ENCODE results near the gene TPCN2.

The TPCN2 gene

GRCh38 chr11:69071956-69072355, 23.2 kb downstream of the TPCN2 start:
- H2AFZ ChIP-seq (ENCODE audit: low read depth, low read length, severe bottlenecking), result no peak overlapping the region
- no peaks in the 10 kb centered on the region for H4K20me1 ChIP-seq (ENCODE audit: low read depth, low read length)

GRCh38 chr11:69073469-69073868, 24.7 kb downstream of the TPCN2 start:
- H3K9me2 ChIP-seq (replicated peaks; ENCODE audit: insufficient read depth, low read length), result no peaks in the 10 kb centered on the region
- H3K27me3 ChIP-seq (ENCODE audit: low read length), result no peaks in the 10 kb centered on the region
- TF ChIP-seq CTCF (IDR thresholded peaks at IDR 0.05; ENCODE audit: insufficient read depth, low read length, poor library complexity, severe bottlenecking), result no peak
- TF ChIP-seq EZH2phosphoT487 (conservative IDR thresholded peaks at IDR 0.05; ENCODE audit: low read length), result no peak
- H3K4me2 ChIP-seq (ENCODE audit: low read depth, low read length, poor library complexity, severe bottlenecking), result no peak overlapping the region
- H3K4me3 ChIP-seq (ENCODE audit: insufficient read depth, low read length, poor library complexity, severe bottlenecking), result no peak overlapping the region
- H2AFZ ChIP-seq (ENCODE audit: low read depth, low read length, severe bottlenecking), result no peak overlapping the region
- no peaks in the 10 kb centered on the region for H4K20me1 ChIP-seq (ENCODE audit: low read depth, low read length)
- H3K27ac ChIP-seq (ENCODE audit: low read depth, low read length), result no peak overlapping the region
- H3F3A ChIP-seq (ENCODE audit: insufficient read depth), result no peaks in the 10 kb centered on the region
- H3K79me2 ChIP-seq (ENCODE audit: insufficient read depth, low read length), result no peaks in the 10 kb centered on the region
- no peak overlapping the region for H3K9ac ChIP-seq (ENCODE audit: low read length)
- no peaks in the 10 kb centered on the region for H3K36me3 ChIP-seq (ENCODE audit: low read length)
- H3K9me3 ChIP-seq (ENCODE audit: insufficient read depth, low read length), result no peaks in the 10 kb centered on the region

More at GRCh38 chr11:69071956-69072355, 23.2 kb downstream of the TPCN2 start:
- Histone ChIP-seq H3K4me3 (ENCODE audit: insufficient read depth, low read length, poor library complexity, severe bottlenecking) (no peak overlapping the region), H3K4me2 (ENCODE audit: low read depth, low read length, poor library complexity, severe bottlenecking) (no peak overlapping the region), H3K9me3 (ENCODE audit: insufficient read depth, low read length) (no peaks in the 10 kb centered on the region), H3K36me3 (ENCODE audit: low read length) (no peaks in the 10 kb centered on the region), H3F3A (ENCODE audit: insufficient read depth) (no peaks in the 10 kb centered on the region), H3K9me2 (replicated peaks; ENCODE audit: insufficient read depth, low read length) (no peaks in the 10 kb centered on the region), H3K9ac (ENCODE audit: low read length) (no peak overlapping the region), H3K79me2 (ENCODE audit: insufficient read depth, low read length) (no peaks in the 10 kb centered on the region), H3K27me3 (ENCODE audit: low read length) (no peaks in the 10 kb centered on the region), H3K27ac (ENCODE audit: low read depth, low read length) (no peak overlapping the region)
- TF ChIP-seq EZH2phosphoT487 (conservative IDR thresholded peaks at IDR 0.05; ENCODE audit: low read length) (no peak), CTCF (IDR thresholded peaks at IDR 0.05; ENCODE audit: insufficient read depth, low read length, poor library complexity, severe bottlenecking) (no peak)

- no peaks in the 10 kb centered on the region for H3K9me3 ChIP-seq (ENCODE audit: insufficient read depth, low read length)
- no peaks in the 10 kb centered on the region for H3K9me2 ChIP-seq (replicated peaks; ENCODE audit: insufficient read depth, low read length)
- no peaks in the 10 kb centered on the region for H4K20me1 ChIP-seq (ENCODE audit: low read depth, low read length)
- no peak overlapping the region for H2AFZ ChIP-seq (ENCODE audit: low read depth, low read length, severe bottlenecking)
- H3K9ac ChIP-seq (ENCODE audit: low read length), result no peak overlapping the region
- H3K27me3 ChIP-seq (ENCODE audit: low read length), result no peaks in the 10 kb centered on the region
- no peak overlapping the region for H3K4me3 ChIP-seq (ENCODE audit: insufficient read depth, low read length, poor library complexity, severe bottlenecking)
- H3K4me2 ChIP-seq (ENCODE audit: low read depth, low read length, poor library complexity, severe bottlenecking), result no peak overlapping the region
- no peaks in the 10 kb centered on the region for H3K36me3 ChIP-seq (ENCODE audit: low read length)
- no peak for TF ChIP-seq EZH2phosphoT487 (conservative IDR thresholded peaks at IDR 0.05; ENCODE audit: low read length)
- TF ChIP-seq CTCF (IDR thresholded peaks at IDR 0.05; ENCODE audit: insufficient read depth, low read length, poor library complexity, severe bottlenecking), result no peak
- no peaks in the 10 kb centered on the region for H3K79me2 ChIP-seq (ENCODE audit: insufficient read depth, low read length)
- no peak overlapping the region for H3K27ac ChIP-seq (ENCODE audit: low read depth, low read length)
- no peaks in the 10 kb centered on the region for H3F3A ChIP-seq (ENCODE audit: insufficient read depth)
These were observed 25.8 kb downstream of the TPCN2 start for GRCh38 chr11:69074375-69075140.

Measured in SU-DHL-6 (cell line).